ENCODE results near the gene MC1R.

MC1R gene

DNA sequence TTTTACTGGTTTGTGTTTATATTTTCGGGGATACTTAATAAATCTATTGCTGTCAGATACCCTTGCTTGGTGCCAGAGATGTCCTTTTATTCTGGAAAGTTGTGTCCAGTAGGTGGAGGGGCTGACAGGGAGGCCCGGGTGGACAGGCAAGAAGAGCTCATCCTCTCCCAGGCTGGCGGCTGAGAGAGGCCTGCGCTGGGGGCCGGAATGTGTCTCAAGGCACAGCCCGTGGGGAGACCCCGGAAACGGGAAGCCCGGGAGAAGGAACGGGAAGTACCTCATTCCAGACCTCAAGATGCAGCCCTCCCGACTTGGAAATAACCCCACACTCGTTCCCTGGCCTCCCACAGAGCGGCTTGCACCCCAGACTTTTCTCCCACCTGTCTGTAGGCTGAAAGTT lies 17.4 kb downstream of the MC1R start:
- DNase-seq = no peak

DNA sequence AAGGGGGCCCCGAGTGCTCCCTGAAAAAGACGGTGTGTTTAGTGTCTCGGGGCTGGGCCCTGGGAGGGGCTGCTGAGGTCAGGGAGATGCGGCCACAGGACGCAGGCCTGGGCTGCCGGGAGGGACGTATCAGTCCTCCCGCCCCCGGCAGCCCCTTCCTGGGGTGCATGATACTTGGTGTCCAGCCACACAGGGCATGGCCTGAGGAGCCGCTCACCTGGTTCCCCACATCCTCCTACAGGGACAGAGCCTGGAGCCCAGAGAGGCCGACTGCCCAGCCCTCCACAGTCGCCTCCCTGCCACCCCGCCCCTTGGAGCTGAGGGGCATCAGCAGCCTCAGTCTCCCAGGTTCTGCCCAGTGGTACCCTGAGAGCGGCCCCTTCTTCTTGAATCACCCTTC lies 17.8 kb downstream of the MC1R start:
- DNase-seq = no peak

DNA sequence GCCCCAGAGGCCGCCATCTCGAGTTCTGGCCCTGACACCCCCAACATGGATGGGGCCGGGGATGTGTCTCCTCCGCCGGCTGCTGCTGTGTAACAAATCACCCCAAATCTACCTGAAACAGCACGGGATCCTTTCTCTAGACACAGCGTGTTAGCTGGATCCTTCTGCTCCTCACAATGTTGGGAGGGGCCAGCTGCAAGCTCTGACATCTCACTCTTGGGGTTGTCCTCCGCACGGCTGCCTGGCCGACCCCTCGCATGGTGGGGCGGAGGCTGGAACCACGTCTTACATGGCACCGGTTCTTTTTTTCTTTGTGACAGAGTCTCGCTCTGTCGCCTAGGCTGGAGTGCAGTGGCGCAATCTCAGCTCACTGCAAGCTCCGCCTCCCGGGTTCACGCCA lies 18.3 kb downstream of the MC1R start:
- DNase-seq = no peak

DNA sequence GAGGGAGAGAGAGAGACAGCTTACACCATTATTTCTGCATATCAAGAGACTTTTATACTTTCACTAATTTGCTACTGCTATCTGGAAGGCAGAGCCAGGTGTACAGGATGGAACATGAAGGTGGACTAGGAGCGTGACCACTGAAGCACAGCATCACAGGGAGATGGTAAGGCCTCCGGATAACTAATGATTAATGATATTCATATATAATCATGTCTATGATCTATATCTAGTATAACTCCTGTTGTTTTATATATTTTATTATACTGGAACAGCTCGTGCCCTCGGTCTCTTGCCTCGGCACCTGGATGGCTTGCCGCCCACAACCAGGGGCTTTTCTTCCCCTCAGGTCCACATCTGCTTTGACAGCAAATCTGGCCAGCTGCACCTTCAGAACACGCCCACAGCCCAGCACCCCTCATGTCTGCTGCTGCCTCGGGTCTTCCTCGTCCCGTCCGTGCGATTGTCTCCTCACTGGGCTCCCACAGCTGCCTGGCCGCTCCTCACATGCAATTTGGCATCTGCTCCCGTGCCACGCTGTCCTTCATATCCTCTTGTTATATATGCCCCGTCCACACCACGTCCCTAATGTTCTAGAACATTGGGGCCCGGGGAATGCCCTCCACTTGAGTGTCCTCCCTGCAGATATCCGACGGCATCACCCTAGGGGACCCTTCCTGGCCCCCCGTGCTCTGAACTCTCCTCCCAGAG lies 19.7 kb downstream of the MC1R start:
- no peak for DNase-seq

DNA sequence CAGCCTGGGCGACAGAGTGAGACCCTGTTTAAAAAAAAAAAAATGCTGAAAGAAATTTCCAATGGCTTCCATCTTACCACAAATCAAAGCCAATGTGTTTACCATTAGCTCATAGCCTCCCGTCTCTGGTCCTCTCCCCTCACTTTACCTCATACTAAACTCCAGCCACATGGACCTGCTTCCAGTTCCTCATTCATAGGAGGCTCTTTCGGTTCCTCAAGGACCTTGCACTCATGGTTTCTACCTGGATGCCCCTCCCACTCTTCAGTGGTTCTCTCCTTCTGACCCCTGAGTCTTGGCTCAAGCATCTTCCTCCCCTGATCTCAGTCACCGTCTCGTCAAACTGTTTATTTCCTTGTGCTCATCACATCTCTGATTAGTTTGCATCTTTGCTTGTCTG lies 26.1 kb downstream of the MC1R start:
- DNase-seq = no peak

DNA sequence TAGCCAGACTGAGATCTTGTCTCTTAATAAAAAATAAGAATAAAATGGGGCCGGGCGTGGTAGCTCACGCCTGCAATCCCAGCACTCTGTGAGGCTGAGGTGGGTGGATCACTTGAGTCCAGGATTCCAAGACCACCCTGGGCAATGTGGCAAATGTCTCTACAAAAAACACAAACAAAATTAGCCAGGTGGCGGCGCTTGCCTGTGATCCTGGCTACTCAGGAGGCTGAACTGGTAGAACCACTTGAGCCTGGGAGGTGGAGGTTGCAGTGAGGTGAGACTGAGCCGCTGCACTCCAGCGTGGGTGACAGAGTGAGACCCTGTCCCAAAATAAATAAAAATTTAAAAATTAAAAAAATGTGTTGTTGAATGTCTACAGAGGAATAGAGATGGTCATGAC lies 27.0 kb downstream of the MC1R start:
- DNase-seq = no peak

DNA sequence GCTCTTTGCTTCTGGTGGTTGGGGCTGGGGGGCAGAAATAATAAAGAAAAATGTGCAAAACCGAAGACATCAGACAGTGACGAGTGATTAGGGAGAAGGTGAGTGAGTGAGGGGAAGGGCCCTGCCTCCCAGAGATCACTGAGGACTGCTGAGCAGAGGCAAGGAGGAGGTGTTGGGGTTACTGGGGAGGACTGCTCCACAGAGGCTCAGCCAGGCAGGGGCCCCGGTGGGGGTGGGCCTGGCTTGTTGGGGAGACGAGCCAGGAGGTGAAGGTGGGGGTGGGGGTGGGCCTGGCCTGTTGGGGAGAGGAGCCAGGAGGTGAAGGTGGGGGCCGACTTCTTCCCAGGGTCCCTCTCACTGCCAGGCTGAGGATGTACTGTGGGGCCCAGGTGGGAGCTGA lies 27.9 kb downstream of the MC1R start:
- DNase-seq = no peak

DNA sequence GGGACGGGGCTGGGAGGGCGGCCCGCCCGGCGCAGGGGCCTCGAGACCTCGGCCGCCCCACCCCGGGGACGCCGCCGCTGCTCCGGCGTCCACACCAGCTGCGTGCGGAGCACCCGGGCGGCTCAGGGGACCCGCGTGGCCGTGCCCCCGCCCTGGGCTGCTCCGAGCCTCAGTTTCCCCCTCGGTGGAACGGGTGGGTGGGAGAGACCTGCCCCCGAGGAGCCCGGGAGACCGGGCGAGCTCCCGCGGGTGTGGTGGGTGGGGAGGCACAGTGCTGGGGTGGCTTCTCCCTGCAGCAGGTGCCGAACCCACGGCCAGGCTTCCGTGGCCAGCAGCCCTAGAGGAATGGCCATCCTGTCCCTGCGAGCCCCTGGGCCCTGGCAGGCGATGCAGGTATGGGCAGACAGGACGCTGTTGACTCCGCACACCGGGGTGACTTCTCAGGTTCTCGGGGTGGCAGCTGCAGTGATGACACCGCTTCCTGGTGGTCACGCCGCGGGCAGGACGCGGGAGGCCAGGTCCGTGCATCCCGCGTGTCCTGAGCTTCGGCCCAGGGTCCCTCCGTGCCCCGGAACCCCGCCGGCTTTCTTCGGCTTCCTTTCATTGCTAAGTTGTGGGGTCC lies 30.6 kb downstream of the MC1R start:
- DNase-seq = no peak

DNA sequence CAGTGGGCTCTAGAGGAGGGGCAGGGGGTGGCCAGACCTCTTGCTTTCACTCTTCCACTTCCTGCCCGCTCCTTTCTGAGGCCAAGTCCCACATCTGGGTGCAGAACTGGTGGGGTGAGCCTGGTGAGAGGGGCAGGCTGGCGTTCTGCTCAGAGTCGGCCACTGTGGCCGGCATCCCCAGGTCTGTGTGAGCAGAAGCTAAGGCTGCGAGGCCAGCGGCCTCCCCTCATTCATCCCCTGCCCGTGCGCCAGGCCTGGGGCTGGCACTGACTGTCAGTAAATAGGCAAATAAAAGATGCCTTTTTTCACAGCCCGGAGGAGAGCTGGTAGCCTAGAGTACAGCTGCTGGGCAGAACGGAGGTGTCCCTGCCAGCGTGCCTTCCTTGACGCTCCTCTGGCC lies 31.1 kb downstream of the MC1R start:
- DNase-seq = no peak

DNA sequence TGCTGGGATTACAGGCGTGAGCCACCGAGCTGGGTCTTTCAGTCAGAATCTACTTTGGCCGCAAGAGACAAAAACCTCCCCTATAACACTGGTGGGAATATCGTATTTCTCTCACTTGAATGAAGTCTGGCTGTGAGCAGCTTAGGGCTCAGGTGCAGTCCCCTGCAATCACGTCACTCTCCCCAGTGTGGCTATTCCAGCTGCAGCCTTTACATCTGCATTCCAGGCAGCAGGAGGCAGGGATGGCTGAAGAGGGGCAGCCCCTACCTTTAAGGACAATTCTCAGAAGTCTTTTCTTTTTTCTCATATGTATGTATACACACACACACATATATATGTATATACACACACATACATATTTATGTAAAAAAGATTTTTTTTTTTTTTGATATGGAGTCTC lies 32.8 kb downstream of the MC1R start:
- no peak for DNase-seq

DNA sequence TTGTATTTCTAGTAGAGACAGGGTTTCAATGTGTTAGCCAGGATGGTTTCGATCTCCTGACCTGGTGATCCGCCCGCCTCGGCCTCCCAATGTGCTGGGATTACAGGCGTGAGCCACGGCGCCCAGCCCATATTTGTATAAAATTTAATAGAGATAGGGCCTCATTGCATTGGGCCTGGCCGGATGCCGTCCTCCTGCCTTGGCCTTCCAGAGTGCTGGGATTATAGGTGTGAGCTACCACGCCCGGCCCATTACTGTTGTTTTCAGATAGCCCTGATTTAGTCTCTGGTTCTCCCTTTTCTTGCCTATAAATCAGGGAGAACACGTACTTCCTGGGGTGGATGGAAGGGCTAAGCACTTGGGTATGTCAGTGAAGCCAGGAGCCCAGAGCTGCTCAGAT lies 33.4 kb downstream of the MC1R start:
- DNase-seq = no peak

DNA sequence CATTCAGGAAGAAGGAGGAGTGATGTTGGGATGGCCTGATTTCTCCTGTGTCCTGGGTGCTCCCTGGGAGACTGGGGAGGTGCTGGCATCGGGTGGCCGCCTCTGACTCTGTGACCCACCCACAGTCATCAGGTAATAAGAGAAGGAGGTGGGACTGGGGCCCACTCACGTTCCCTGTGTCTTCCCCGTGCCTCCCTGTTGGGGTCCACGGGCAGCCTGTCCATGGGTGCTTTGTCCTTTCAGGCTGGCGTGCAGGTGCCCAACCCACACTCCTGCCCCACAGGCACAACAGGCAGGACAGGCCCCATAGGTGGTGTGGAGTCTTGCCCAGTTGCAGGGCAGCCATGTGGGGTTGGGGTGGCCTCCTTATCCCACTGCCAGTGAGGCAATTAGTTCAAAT lies 33.9 kb downstream of the MC1R start:
- no peak for DNase-seq

DNA sequence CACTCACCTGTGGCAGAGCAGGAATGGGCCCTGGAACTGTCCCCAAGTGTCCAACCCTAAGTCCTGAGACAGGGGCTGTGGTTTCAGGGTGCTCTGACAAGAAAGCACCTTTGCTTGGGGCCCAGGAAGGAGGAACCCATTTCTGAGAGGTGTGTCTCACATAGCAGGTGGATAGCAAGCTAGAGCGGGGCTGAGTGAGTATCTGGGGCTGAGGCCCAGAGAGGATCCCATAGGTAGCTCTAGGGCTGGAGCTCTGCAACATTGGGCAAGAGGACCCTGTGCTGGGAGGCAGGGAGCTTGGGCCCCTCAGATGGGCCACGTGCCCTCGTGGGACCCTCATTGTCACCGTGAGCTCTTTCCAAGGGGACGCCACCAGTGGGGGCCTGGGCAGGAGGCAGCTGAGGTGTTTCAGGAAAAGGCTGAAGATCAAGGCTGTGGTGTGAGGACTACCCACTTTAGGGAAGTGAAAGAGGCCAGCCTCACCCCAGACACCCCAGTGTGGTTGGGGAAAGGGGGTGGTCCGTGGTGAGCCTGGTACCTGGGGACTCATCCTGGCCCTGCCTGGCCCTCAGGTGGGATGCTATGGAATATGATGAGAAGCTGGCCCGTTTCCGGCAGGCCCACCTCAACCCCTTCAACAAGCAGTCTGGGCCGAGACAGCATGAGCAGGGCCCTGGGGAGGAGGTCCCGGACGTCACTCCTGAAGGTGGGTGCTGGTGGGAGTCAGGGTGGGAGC lies 35.2 kb downstream of the MC1R start:
- DNase-seq = no peak

DNA sequence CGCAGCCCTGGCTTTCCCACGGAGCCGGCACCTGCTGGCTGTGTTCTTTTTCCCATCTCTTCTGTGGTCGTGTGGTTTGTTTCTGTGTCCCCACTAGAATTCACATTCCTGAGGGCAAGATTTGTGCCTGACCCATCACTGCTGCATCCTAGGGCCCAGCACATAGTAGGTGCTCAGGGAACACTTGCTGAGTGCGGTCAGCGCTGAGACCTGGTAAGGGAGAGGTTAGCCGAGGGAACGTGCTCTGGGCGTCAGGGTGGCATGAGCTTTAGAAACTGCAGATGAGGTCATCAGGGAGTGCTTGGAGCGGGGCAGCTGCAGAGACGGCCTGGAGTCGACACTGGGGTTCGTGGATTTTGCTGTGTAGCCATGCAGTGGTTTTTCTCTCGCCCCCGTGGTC lies 35.8 kb downstream of the MC1R start:
- no peak for DNase-seq

DNA sequence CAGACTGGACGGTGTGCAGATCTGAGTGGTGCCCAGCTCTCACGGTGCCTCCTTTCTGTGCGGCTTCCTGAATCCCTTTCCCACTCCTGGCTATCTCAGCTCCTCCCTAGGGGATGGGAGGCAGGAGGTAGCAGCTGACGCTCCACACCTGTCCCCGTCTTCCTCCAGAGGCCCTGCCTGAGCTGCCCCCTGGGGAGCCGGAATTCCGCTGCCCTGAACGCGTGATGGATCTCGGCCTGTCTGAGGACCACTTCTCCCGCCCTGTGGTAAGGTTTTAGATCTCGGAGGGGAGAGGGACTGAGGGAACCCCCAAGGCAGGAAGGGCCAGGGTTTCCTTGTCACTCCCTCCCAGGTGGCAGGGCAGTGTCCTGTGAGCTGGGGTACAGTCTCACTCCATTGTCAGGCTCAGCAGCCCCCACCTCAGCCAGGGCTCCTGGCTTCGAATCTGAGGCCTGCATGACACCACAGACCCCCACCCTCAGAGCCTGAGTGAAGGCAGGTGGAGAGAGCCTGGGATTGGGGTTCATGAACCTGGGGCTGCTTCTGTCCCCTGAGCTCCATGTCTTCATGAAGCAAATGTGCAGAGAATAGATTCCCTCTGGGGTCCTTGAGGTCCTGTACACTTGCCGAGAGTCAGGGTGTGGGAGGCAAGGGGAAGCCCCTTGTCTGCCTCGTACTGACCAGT lies 36.5 kb downstream of the MC1R start:
- no peak for DNase-seq

DNA sequence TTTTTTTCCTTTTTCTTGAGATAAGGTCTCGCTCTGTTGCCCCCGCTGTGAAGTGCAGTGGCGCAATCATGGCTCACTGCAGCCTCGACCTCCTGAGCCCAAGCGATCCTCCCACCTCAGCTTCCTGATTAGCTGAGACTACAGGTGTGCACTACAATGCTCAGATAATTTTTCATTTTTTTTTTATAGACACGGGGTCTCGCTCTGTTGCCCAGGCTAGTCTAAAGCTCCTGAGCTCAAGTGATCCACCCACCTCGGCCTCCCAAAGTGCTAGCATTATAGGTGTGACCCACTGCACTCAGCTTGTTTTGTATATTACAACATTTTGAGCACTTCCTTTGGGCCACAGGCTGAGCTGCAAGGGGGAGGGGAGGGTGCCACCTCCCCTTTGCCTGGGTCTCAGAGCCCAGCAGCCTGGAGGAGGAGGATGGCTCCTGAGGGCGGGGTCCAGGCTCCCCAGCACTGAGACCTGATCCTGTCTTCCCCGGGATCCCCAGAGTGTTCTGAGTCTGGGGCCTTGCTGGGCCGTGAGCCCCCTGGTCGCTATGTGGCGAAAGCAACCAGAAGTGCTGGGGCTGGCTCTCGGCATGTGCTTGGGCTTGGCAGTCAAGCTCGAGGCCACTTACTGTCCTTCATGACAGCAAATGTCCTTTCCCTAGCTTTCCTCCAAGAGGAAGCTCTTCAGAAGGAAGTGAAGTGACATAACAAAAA lies 38.0 kb downstream of the MC1R start:
- DNase-seq = no peak

DNA sequence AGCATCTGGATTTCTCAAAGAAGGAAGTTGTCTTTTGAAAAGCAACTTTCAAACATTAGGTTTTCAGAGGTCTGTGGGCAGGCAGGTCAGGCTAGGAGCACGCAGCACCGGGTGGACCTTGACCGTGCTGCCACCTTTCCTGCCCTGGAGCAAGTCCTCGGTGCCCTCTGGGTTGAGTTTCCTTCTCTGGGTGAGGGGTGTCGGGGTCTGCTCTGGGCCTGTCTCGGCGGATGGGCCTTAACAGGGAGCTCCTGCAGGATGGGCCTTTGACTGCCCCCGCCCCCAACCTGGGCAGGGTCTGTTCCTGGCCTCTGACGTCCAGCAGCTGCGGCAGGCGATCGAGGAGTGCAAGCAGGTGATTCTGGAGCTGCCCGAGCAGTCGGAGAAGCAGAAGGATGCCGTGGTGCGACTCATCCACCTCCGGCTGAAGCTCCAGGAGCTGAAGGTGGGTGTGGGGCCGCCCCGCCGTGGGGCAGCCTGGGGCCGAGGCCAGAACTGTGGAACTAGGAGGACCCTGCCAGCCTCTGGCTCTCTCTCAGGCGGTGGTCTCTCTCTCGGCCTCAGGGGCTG lies 38.6 kb downstream of the MC1R start:
- no peak for DNase-seq

DNA sequence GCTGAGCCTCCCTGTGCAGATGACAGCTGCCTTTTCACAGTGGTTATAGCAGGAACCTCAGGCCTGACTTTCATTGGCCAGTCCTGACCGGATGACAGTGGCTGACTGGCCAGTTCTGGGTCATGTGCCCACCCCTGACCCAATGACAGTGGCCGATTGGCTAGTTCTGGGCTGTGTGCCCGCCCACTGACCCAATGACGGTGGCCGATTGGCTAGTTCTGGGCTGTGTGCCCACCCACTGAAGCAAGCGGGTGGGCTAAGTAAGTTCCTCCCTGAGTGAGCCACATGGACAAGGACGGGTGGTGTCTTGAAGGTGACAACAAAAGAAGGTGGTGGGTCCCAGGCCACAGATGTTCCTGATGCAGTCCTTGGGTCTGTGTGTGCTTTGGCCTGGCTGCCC lies 39.4 kb downstream of the MC1R start:
- DNase-seq = peak; percentile 88

DNA sequence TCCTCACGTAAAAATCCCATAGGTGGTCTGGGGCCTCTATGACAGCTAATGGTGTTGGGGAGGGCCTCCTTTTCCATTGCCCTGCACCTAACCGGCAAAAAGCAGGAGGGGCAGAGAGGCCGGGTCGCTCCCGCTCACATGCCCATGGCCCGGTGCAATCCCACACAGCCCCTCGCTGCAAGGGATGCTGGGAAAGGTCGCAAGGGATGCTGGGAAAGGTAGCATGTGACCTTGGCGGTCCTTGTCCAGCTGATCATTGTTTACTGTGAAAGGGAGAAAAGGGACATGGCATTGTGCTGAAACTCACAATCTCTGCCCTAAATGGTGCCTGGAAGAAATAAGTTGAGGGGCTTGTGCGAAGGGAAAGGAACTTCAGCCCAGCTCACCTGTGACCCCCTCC lies 39.9 kb downstream of the MC1R start:
- DNase-seq = no peak

DNA sequence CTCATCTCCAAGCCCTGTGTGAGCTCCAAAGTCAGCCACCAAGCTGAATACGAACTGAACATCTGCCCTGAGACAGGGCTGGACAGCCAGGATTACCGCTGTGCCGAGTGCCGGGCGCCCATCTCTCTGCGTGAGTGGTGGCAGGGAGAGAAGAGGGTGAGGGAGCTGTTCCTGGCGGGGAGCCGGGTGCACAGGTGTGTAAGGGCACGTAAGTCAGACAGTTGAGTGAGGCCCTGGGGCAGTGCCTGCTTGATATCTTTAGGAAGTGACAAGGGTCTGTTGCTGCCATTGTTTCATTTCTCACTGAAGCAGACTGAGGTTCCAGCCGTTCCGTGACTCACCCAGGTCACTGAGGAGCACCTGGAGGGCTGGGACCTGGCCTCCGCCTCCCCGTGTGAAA lies 42.3 kb downstream of the MC1R start:
- no peak for DNase-seq

DNA sequence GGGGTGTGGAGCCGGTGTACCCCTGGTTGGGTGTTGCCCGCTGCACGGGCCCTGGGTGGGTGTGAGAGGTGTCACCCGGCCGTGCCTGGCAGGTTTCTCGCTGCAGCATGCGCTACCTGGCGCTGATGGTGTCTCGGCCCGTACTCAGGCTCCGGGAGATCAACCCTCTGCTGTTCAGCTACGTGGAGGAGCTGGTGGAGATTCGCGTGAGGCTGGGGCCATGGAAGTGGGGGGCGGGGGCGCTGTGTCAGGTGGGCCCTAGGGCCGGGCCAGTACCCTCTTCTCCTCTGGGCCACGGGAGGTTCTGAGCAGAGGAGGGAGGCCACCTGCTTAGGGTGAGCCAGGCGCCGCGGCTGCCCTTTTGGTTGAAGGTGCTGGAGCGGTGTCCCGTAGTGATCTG lies 43.3 kb downstream of the MC1R start:
- no peak for DNase-seq

DNA sequence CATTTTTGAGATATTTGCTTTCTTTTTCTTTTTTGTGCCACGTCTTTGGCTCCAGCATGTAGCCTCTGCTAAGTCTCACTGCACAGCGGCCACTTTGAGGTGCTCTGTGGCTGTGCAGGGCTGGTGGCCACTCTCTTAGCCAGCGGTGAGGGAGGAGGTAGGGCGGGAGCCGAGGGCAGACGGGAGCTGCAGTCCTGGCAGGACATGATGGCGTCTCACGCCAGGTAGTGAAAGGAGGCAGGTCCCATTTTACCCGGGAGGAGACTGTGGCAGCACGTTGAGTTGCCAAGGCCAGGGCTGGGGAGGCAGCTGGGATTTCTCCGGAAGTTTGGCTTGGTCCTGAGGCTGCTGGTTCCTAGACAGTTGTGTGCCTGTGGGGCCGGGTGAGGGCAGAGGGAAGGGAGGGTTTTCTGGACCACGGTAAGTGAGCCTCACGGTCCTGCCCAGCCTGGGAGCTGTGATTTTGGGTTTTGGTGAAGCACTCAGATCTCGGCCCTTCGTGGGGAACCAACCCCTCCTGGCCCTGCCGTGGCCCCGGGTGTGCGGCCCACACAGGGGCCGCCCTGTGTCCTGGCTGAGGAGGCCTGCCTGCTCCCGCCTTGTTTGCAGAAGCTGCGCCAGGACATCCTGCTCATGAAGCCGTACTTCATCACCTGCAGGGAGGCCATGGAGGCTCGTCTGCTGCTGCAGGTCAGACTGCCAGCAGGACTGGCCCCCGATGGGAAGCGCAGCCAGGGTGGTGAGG lies 44.3 kb downstream of the MC1R start:
- no peak for DNase-seq

All from NCI-H82 (cell line).